NCI-H345 treated with DMSO at 0.1 percent for 48 hours (cell line): ENCODE measurements around the gene SLC24A3.

Experiments used
- DNase-seq: peaks from one replicate; lab custom pipeline; 2025; ENCODE audit not compliant: unreplicated experiment; lab: John Stamatoyannopoulos, UW

The SLC24A3 gene

GRCh38 chr20:19571996-19572395 lies 359.6 kb downstream of the SLC24A3 start:
- DNase-seq, result no peak

- DNase-seq, result no peak
These were observed 365.2 kb downstream of the SLC24A3 start for GRCh38 chr20:19577692-19578091.

DNA sequence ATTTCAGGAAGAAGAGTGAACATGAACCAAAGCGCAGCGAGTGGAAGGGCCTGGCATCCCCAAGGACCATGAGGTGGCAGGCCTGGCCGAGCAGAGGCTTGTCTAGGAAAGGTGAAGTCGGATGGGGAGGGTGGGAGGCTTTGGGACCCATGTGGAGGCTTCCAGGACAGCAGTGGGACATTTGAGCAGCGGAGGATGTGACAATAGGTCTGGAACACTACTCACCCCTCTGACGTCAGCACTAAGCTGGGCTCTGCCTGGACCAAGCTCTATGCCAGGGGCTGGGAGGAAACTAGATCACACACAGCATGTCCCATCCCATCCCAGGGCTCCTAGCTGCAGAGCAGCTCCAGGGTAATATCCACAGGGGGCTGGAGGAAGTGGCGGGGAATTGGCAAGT lies 370.3 kb downstream of the SLC24A3 start:
- no peak for DNase-seq

DNA sequence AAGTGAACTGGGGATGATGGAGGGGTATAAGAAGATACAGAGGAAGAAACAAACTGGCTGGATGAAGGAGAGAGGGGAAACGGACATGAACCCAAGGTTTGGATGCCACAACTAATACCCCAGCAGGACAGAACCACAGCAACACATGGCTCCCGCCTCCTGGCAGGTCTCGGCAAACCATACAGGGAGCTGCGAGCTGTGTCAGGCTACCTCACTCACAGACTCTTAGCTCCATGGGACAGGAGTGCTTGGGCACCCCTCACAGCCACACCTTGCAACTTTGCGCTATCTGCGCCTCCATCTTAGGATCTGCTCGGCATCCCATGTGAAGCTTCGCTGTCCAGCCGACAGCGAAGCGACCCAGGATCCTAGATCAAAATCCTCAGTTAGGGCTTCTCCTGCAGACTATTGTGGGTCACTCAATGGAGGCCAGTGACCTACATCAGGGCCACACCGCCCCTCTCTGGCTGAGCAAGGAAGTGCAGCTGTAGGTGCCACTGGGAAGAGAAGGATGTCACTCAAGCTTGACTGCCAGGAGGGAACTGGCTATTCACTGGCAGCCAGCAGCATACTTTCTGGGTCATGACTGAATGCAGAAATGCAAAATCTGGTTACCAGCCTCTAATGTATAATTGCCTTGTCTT lies 371.2 kb downstream of the SLC24A3 start:
- peak; percentile 4 for DNase-seq

- no peak for DNase-seq
These were observed 375.8 kb downstream of the SLC24A3 start for GRCh38 chr20:19588241-19588640.

DNA sequence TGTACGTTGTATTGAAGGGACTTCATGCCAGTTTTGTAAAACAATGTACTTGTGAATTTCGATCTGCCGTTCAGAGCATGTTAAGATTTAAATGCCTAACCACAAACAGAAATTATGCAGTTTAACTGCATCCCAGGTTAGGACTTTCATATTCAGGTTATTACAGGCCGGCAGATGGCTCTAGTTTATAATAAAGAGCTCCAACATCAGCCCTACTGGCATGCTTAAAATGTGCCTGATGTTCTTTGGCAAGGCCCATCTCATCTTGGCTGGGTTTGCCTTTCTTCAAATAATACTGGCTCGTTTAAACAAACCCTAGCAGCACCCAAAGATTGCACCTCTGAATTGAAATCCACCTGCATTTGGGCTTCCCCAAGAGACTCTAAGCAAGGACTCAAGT lies 376.3 kb downstream of the SLC24A3 start:
- DNase-seq, result no peak

DNA sequence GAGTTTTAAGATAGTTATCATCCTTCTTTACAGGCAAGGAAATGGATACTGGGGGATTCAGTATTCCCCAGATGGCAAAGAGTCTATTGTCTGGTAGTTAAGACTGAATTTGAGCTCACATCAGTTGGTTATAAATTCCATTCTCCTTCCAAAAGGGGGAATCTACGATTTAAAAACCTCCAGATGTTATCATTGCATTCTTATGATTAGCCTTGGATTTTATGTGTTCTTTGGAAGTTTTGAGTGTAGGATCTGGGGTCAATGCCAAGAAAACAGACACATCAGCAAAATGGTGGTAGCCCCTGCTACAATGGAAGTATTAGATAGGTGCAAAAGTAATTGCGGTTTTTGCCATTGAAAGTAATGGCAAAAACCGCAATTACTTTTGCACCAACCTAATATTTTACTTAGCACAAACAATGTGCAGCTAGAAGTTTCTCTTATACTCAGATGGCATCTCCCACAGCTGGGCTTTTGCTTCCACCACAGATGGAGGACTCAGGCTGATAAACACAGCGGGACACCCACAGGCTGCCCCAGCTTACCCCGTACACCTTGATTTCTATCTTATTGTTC lies 377.4 kb downstream of the SLC24A3 start:
- no peak for DNase-seq

GRCh38 chr20:19590382-19590781 lies 377.9 kb downstream of the SLC24A3 start:
- DNase-seq, result no peak

DNA sequence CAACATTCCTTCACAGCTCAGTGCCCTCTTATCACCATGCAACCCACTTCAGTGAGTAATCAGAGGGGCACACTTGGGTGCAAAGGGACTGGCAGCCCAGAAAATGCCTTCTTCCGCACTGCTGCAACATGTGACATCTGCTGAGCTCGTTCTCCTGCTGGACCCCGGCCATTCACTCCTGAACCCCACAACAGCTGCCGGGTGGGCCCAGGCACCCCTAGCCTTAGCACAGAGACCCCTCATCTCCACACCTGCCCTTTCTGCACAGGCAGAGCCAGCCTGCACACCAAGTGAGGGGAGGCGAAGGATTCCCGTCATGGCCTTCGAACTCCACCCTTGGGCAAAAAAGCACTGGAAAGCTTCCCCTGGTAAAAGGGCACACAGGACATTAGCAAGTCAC lies 381.3 kb downstream of the SLC24A3 start:
- no peak for DNase-seq

GRCh38 chr20:19594896-19595295 lies 382.5 kb downstream of the SLC24A3 start:
- no peak for DNase-seq

DNA sequence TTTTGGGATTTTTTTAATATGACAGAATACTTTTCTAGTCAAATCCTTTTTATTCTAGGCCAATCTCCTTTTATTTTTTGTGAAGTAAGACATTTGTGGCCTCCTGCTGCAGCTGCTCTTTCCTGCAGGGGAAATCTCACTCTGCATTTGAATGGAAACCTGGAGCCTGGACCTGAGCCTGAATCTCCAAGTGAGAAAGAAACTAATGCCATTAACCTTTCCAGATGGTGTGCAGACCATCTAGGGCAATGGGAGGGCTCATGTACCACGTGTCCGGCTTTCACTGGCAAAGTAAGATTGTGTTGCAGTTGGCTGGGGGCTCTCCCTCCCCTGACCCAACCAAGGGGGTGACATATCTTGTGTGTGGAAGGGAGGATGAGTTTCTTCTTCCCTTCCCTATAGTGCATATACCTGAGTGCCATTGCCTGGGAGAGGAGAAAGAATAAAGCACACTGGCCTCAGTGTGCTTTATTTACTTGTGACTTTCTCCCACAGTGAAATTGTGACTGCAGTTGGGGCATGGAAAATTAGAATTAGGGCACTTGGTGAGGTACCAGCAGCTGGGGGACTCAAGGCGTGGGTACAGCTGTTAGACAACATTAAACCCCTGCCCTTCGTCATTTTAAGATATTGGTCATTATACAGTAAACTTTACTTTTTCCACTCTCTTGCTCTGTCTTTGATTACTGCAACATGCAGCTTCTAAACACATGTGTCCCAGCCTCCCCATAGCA lies 385.8 kb downstream of the SLC24A3 start:
- DNase-seq, result no peak

DNA sequence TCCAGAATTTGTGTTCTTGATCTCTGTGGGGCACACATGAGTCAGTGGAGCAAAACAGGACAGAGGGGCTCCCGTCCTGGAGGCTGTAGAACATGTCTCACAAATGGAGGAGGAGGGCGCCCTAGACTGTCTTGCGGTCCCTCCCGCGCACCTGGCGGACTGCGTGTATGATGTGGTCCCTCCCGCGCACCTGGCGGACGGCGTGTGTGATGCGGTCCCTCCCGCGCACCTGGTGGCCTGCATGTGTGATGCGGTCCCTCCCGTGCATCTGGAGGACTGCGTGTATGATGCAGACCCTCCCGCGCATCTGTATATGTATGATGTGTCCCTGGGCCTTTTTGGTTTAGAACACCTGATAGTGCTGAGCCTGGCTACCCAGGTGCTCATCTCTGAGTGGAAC lies 386.8 kb downstream of the SLC24A3 start:
- DNase-seq, result no peak

DNA sequence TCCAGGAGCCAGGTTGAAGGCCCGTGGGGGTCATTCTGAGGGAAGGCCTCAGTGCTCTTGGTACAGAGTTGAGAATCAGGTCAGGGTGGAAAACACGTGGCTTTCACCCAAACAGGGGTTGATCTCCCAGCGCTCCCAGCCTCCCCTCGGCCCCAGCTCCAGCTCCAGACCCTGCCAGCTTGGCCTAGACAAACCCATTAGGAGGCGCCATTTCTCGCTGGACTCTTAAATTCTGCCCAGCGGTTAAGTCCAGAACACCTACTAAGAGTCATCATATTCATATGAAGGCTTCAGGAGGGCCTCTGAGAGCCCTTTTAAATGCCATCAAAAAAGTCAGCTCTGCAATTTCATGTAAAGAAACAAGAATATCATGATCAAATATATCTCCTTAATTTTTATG lies 387.6 kb downstream of the SLC24A3 start:
- DNase-seq, result no peak

DNA sequence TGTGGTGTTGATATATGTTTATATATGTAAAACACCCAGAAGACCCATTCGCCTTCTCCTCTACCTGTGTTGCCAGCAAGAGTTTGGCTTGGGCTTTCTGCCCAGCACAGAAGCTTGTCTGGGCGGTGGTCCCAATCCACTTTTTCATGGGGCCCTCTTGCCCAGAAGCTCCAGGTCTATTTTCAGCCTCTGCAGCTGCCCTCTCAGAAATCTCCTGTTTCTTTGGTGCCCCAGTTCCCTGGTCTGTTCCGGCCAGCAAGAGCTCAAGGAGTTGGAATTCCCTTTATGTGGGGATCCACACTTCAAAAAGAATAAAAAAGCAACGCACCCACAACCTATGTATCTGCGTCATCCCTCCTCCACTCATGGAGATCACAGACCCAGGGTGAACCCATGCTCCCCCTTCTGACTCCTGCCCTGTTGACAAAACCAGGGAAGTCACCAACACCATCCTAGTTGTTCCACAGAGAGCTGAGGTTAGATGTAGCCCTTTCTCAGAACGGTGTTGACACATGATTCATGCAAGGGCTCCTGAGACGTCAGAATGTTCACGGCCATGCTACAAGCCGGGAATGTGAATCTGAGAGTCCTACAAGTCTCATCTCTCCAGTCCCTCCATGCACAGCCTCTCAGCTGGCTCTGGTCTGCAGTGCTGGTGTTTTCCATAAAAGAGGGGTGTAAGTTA lies 388.8 kb downstream of the SLC24A3 start:
- DNase-seq, result no peak

DNA sequence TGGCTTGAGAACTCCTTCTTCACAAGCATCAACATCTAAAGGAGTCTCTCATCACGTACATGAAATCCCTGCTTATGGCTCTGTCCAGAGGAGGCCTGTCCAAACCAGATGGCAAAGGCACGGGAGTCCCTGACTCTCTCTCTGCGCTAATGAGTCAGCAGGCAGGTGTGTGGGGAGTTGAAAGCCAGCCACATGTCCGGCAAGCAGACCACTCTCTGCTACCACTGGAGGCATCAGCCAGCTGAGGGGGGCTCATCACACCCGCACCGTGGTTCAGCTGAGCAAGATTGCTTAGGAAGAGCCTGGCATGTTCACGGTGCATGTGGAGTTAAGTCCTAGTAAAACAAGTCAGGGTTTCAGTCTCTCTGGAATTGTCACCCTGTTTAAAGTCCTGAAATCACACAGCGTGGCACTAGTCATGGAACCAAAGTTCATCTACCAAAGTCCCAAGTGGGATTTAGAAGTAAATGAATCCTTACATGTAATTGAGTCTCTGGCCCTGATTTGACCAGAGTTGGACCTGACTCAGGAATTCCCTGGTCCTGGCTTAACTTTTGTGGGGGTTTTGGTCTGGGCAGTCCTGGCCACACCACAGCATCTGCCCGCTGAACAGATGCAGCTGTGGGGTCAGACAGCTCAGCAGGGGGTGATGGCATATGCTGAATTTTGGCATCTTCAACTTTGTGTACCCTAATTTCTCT lies 390.4 kb downstream of the SLC24A3 start:
- DNase-seq, result no peak

DNA sequence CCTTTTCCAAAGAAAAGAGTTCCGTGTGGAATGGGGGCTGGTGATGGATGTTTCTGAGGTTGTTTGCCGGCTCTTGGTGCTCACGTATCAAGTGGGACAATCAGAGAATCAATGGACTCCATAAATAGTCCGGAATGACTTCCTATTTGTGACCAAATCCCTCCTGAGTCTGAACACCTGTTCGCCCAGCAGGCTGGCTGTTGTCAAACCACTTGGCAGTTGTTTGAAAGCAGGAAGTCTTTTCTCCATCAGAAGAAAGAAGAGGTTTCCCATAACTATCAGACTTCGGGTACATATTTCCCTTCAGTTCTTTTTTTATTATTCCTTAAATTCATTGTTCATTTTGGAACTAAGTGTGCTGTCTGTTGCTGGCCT lies 390.9 kb downstream of the SLC24A3 start:
- DNase-seq, result peak; percentile 73

GRCh38 chr20:19605786-19606485 lies 393.5 kb downstream of the SLC24A3 start:
- DNase-seq, result no peak

GRCh38 chr20:19609642-19610223 lies 397.3 kb downstream of the SLC24A3 start:
- no peak for DNase-seq

GRCh38 chr20:19615629-19616028 lies 403.2 kb downstream of the SLC24A3 start:
- DNase-seq, result no peak

DNA sequence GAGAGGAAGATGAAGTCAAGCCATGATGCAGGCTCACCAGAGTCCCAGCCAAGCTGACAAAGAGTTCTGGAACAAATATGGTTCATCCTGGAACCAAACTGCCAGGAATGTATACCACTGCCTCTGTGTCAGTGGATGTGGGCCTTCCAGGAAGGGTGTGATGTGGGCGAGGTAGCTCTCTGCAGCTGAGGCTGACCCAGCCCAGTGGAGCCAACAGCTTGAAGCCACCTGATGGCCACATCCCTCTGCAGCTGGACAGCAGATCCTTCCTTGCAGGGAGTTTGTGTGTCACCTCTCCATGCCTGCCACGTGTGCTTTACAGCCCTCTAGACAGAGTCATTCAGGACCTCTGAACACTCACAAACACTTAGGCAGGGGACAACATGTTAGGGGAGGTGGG lies 403.6 kb downstream of the SLC24A3 start:
- no peak for DNase-seq
